Endodermal cell (in vitro differentiated cells): ENCODE data around the gene ARHGAP22. TPM values are rescaled to one million over a fixed set of nuclear protein-coding genes. Genes with fewer than 3 reads are reported as not detected.

Experiments
- DNase-seq: peaks from one replicate; pipeline ENCODE4 v3.0.0-alpha.2; 2017
- H3K27ac ChIP-seq: 2 replicates; pipeline ENCODE4 v1.5.1; 2013; ENCODE audit warnings: mild to moderate bottlenecking, low read depth, low read length, moderate library complexity
- H3K27me3 ChIP-seq: 2 replicates; pipeline ENCODE4 v1.6.1; 2013; ENCODE audit warnings: mild to moderate bottlenecking, low read length, moderate library complexity; ENCODE audit not compliant: insufficient read depth, control insufficient read depth, poor library complexity, severe bottlenecking
- H3K36me3 ChIP-seq: 2 replicates; pipeline ENCODE4 v1.7.0; 2013; ENCODE audit warnings: mild to moderate bottlenecking, low read length, moderate library complexity; ENCODE audit not compliant: control insufficient read depth, insufficient read depth
- H3K4me1 ChIP-seq: one replicate; pipeline ENCODE4 v1.7.0; 2013; ENCODE audit warnings: low read length; ENCODE audit not compliant: control insufficient read depth, insufficient read depth
- H3K4me3 ChIP-seq: 2 replicates; pipeline ENCODE4 v1.5.1; 2013; ENCODE audit warnings: mild to moderate bottlenecking, low read length, moderate library complexity
- H3K9ac ChIP-seq: 2 replicates; pipeline ENCODE4 v1.6.1; 2013; ENCODE audit warnings: mild to moderate bottlenecking, low read length, moderate library complexity; ENCODE audit not compliant: poor library complexity, severe bottlenecking; ENCODE audit errors: extremely low read depth
- H3K9me3 ChIP-seq: 2 replicates; pipeline ENCODE4 v1.6.1; 2013; ENCODE audit warnings: mild to moderate bottlenecking, low read length, moderate library complexity; ENCODE audit not compliant: control insufficient read depth
- H3K27ac Mint-ChIP-seq: 2 replicates; pipeline ENCODE4 v1.8.0; 2020; ENCODE audit warnings: mixed read lengths
- H3K27me3 Mint-ChIP-seq: 2 replicates; pipeline ENCODE4 v1.8.0; 2021; ENCODE audit warnings: mild to moderate bottlenecking, mixed read lengths; ENCODE audit not compliant: insufficient read depth
- H3K36me3 Mint-ChIP-seq: 2 replicates; pipeline ENCODE4 v1.8.0; 2020; ENCODE audit warnings: low read depth, mixed read lengths
- H3K4me1 Mint-ChIP-seq: 2 replicates; pipeline ENCODE4 v1.8.0; 2020; ENCODE audit warnings: mixed read lengths
- H3K4me3 Mint-ChIP-seq: 2 replicates; pipeline ENCODE4 v1.8.0; 2020; ENCODE audit warnings: mild to moderate bottlenecking, moderate library complexity, mixed read lengths
- H3K9me3 Mint-ChIP-seq: 2 replicates; pipeline ENCODE4 v1.8.0; 2020; ENCODE audit warnings: mild to moderate bottlenecking, mixed read lengths
- WGBS, 2 experiments: methylation state at CpG; one replicate each; pipeline versions ENCODE4 v1.1.5 to v1.1.7; 2013; ENCODE audit warnings: missing lambda C conversion rate in 2 of 2, mixed read lengths in 1 of 2; ENCODE audit not compliant: insufficient coverage in 1 of 2, insufficient read length in 1 of 2; 5-methylcytosine and 5-hydroxymethylcytosine counted together
- total RNA-seq, 2 donors: library from RNA; stranded (reverse); fragmentation: NEBNext Ultra II Directional in 1 of 2; extraction: Animal tissue kit (Norgen Biotek cat#: 25700) in 1 of 2; gene quantifications; 2 replicates in 1 of 2; 3 replicates in 1 of 2; pipeline ENCODE4 v1.2.1, GENCODE V29; 2021
- TF ChIP-seq, protein P1 (sequence below): fragments of 200-600 bp; sonication (generic); conservative IDR thresholded peaks from 2 replicates; pipeline ENCODE4 v1.5.0; 2021; ENCODE audit warnings: antibody characterized with exemption, mild to moderate bottlenecking

Gene ARHGAP22
- total RNA-seq, 2 donors from 2014 or later = 10.3 to 14.1 TPM

DNA sequence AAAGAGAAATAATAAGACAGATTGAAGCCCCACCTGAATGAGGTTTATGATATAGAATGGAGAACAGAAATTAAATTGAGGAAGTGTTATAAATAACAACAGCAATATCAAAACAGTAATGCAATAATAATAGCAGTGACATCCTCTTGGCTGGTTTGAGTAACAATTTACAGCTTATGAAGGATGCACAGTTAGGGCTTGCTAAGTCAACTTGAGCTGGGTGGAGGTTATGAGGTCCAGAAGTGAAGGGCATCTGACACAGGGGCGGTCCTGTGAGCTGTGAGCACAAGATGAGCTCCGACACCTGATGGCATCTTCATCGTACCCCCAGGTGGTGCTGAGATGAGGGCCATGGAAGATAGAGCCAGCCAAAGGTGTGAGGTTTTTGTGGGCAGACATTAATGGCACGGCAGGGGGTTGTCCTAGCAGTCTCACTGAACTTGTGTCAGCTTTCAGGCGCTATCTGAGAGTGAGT, 30.5 kb downstream of the ARHGAP22 start:
- Mint-ChIP-seq H3K27me3 (peaks cover 9% of the 10 kb centered on the region), H3K9me3 (no peaks in the 10 kb centered on the region), H3K27ac (no peak overlapping the region), H3K4me1 (peaks cover 27% of the 10 kb centered on the region), H3K36me3 (no peaks in the 10 kb centered on the region), H3K4me3 (no peak overlapping the region)
- TF ChIP-seq, protein P1, sequence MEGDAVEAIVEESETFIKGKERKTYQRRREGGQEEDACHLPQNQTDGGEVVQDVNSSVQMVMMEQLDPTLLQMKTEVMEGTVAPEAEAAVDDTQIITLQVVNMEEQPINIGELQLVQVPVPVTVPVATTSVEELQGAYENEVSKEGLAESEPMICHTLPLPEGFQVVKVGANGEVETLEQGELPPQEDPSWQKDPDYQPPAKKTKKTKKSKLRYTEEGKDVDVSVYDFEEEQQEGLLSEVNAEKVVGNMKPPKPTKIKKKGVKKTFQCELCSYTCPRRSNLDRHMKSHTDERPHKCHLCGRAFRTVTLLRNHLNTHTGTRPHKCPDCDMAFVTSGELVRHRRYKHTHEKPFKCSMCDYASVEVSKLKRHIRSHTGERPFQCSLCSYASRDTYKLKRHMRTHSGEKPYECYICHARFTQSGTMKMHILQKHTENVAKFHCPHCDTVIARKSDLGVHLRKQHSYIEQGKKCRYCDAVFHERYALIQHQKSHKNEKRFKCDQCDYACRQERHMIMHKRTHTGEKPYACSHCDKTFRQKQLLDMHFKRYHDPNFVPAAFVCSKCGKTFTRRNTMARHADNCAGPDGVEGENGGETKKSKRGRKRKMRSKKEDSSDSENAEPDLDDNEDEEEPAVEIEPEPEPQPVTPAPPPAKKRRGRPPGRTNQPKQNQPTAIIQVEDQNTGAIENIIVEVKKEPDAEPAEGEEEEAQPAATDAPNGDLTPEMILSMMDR = no peak
- H3K9me3 ChIP-seq = no peaks in the 10 kb centered on the region
- no peak overlapping the region for H3K4me3 ChIP-seq
- DNase-seq = peak; percentile 82
- no peak overlapping the region for H3K27ac ChIP-seq
- peaks cover 2% of the 10 kb centered on the region for H3K4me1 ChIP-seq
- no peak overlapping the region for H3K9ac ChIP-seq
- no peaks in the 10 kb centered on the region for H3K27me3 ChIP-seq
- WGBS, 2 experiments = 87 to 88% methylated on average over 3 to 5 of the region's 5 CpGs
- no peaks in the 10 kb centered on the region for H3K36me3 ChIP-seq

GRCh38 chr10:48573045-48573444, 31.8 kb downstream of the ARHGAP22 start:
- Histone ChIP-seq H3K9me3 (no peaks in the 10 kb centered on the region), H3K27ac (no peak overlapping the region), H3K9ac (no peak overlapping the region), H3K36me3 (no peaks in the 10 kb centered on the region), H3K4me3 (no peak overlapping the region), H3K27me3 (no peaks in the 10 kb centered on the region), H3K4me1 (no peaks in the 10 kb centered on the region)
- peaks cover 20% of the 10 kb centered on the region for H3K4me1 Mint-ChIP-seq
- H3K9me3 Mint-ChIP-seq = no peaks in the 10 kb centered on the region
- TF ChIP-seq, protein P1 = no peak
- peak; percentile 3 for DNase-seq
- H3K27ac Mint-ChIP-seq = no peak overlapping the region
- WGBS, 2 experiments = 91 to 94% methylated on average over 4 to 5 of the region's 5 CpGs
- no peak overlapping the region for H3K4me3 Mint-ChIP-seq
- H3K36me3 Mint-ChIP-seq = no peaks in the 10 kb centered on the region
- peaks cover 8% of the 10 kb centered on the region for H3K27me3 Mint-ChIP-seq

DNA sequence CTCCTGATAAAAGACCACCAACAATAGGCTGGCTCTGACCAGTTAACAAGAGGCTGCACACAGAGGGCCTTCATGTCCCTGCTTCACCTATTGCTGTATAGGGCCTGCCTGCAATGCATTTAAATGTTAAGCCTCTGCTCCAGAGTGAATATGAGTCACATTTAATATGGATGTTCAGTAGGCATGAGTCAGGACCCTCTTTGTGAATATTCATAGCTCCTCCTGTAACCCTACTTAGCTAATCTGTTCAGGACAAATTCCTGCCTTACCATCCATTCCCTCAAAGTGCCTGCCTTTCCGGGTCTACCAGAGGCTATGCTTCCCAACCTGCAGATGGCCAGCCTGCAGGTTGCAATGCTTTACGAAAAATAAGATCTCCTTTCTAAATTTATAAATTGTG, 32.5 kb downstream of the ARHGAP22 start:
- H3K36me3 ChIP-seq = no peaks in the 10 kb centered on the region
- peaks cover 7% of the 10 kb centered on the region for H3K27me3 Mint-ChIP-seq
- no peak overlapping the region for H3K4me3 Mint-ChIP-seq
- no peak overlapping the region for H3K4me3 ChIP-seq
- no peaks in the 10 kb centered on the region for H3K27me3 ChIP-seq
- peak; percentile 12 for DNase-seq
- H3K27ac ChIP-seq = no peak overlapping the region
- H3K9me3 ChIP-seq = no peaks in the 10 kb centered on the region
- no peak overlapping the region for H3K9ac ChIP-seq
- peaks cover 20% of the 10 kb centered on the region for H3K4me1 Mint-ChIP-seq
- no peaks in the 10 kb centered on the region for H3K36me3 Mint-ChIP-seq
- 86 to 100% methylated on average over 1 to 2 of the region's 2 CpGs for WGBS, 2 experiments
- TF ChIP-seq, protein P1 = no peak
- no peaks in the 10 kb centered on the region for H3K9me3 Mint-ChIP-seq
- H3K27ac Mint-ChIP-seq = no peak overlapping the region
- H3K4me1 ChIP-seq = no peaks in the 10 kb centered on the region
